K562 (cell line): ENCODE measurements around the gene UBXN6. TPM values are rescaled to one million over a fixed set of nuclear protein-coding genes. Genes with fewer than 3 reads are reported as not detected.

Experiments
- DNMT1 ChIP-seq: fragments of 450-650 bp; IDR thresholded peaks from 2 replicates; pipeline ENCODE4 v1.6.1; 2016; ENCODE audit warnings: antibody characterized with exemption, mild to moderate bottlenecking
- EHMT2 ChIP-seq: fragments of 450-650 bp; IDR thresholded peaks from 2 replicates; pipeline ENCODE4 v1.6.1; 2018; ENCODE audit warnings: antibody characterized with exemption
- FOXK1 ChIP-seq: sonication (generic); formaldehyde crosslinking; IDR thresholded peaks from 2 replicates; pipeline ENCODE4 v1.8.0; 2022; ENCODE audit warnings: missing genetic modification reagents, mild to moderate bottlenecking, borderline replicate concordance
- GABPB1 ChIP-seq: sonication (generic); formaldehyde crosslinking; IDR thresholded peaks from 2 replicates; pipeline ENCODE4 v1.8.0; 2022; ENCODE audit warnings: mild to moderate bottlenecking, missing genetic modification reagents
- HLTF ChIP-seq: fragments of 450-650 bp; IDR thresholded peaks from 2 replicates; pipeline ENCODE4 v1.6.1; 2016
- JUND ChIP-seq, 2 experiments: IDR thresholded peaks; 2 replicates in 1 of 2; 3 replicates in 1 of 2; pipeline ENCODE4 v1.6.1; 2011; ENCODE audit warnings: borderline replicate concordance in 2 of 2, low read depth in 2 of 2, low read length in 2 of 2, improper control_type of control experiment in 1 of 2, missing biosample characterization in 1 of 2, missing genetic modification characterization in 1 of 2, missing genetic modification reagents in 1 of 2
- POLR2G ChIP-seq: fragments of 200-400 bp; formaldehyde crosslinking; IDR thresholded peaks from 2 replicates; pipeline ENCODE4 v1.6.1; 2017; ENCODE audit warnings: low read depth, mild to moderate bottlenecking, antibody characterized with exemption, low read length, moderate library complexity
- RAD21 ChIP-seq, 2 experiments: fragments of 250-450 bp in 1 of 2; fragments of 450-650 bp in 1 of 2; sonication (Bioruptor Pico) in 1 of 2; formaldehyde crosslinking in 1 of 2; IDR thresholded peaks in 1 of 2; conservative IDR thresholded peaks in 1 of 2; 2 replicates each; pipeline versions ENCODE4 v1.4.0 to v1.8.0; 2020 to 2022; ENCODE audit warnings: mild to moderate bottlenecking in 2 of 2, moderate library complexity in 1 of 2
- SUPT5H ChIP-seq: fragments of 450-650 bp; IDR thresholded peaks from 2 replicates; pipeline ENCODE4 v1.6.1; 2016
- TFE3 ChIP-seq: fragments of 450-650 bp; formaldehyde crosslinking; IDR thresholded peaks from 2 replicates; pipeline ENCODE4 v1.4.0; 2020; ENCODE audit warnings: mild to moderate bottlenecking, mixed read lengths
- THAP12 ChIP-seq: fragments of 250-450 bp; sonication (Bioruptor Pico); IDR thresholded peaks from 2 replicates; pipeline ENCODE4 v1.9.0; 2021; ENCODE audit warnings: mild to moderate bottlenecking, inconsistent platforms
- TRIM25 ChIP-seq: fragments of 450-650 bp; IDR thresholded peaks from 2 replicates; pipeline ENCODE4 v1.7.0; 2016; ENCODE audit warnings: borderline replicate concordance
- U2AF1 ChIP-seq: fragments of 200-400 bp; formaldehyde crosslinking; optimal IDR thresholded peaks from 2 replicates; pipeline ENCODE3; 2017; ENCODE audit warnings: mild to moderate bottlenecking, low read depth, low read length, moderate library complexity
- ZEB2 ChIP-seq: fragments of 450-650 bp; IDR thresholded peaks from 2 replicates; pipeline ENCODE4 v1.6.1; 2016
- ZFP91 ChIP-seq: sonication (generic); formaldehyde crosslinking; IDR thresholded peaks from 2 replicates; pipeline ENCODE4 v1.8.0; 2022; ENCODE audit warnings: mild to moderate bottlenecking, missing genetic modification reagents
- ZNF143 ChIP-seq: sonication (generic); formaldehyde crosslinking; IDR thresholded peaks from 2 replicates; pipeline ENCODE4 v1.9.0; 2022; ENCODE audit warnings: mild to moderate bottlenecking, missing genetic modification reagents
- ZNF184 ChIP-seq: sonication (generic); formaldehyde crosslinking; IDR thresholded peaks from 2 replicates; pipeline ENCODE4 v1.5.0; 2020; ENCODE audit warnings: missing genetic modification reagents
- ZNF232 ChIP-seq: sonication (generic); formaldehyde crosslinking; IDR thresholded peaks from 2 replicates; pipeline ENCODE4 v1.8.0; 2022; ENCODE audit warnings: mild to moderate bottlenecking, missing genetic modification reagents
- ZNF507 ChIP-seq: conservative IDR thresholded peaks from 2 replicates; pipeline ENCODE4 v1.6.1; 2017; ENCODE audit warnings: missing genetic modification characterization, missing compliant biosample characterization
- ZNF668 ChIP-seq: fragments of 250-450 bp; sonication (Bioruptor Pico); IDR thresholded peaks from 2 replicates; pipeline ENCODE4 v1.8.0; 2022; ENCODE audit warnings: mild to moderate bottlenecking, inconsistent platforms
- ZNF696 ChIP-seq: fragments of 250-450 bp; sonication (Bioruptor Pico); conservative IDR thresholded peaks from 2 replicates; pipeline ENCODE4 v1.4.0; 2020; ENCODE audit warnings: mild to moderate bottlenecking, moderate library complexity
- polyA plus RNA-seq, 8 experiments: library from polyadenylated mRNA; depleted of rRNA in 4 of 8; stranded (reverse) in 5 of 8; unstranded in 3 of 8; fragments of >200 nt; fragmentation: Nextera tagmentation in 2 of 8; fragmentation: Illumina TruSeq in 1 of 8; extraction: Ambion mirVana in 2 of 8; extraction: Trizol in 1 of 8; gene quantifications; 2 replicates each; pipeline versions ENCODE4 v1.2.1 to v1.2.3, GENCODE V29; 2011 to 2014; ENCODE audit warnings: inconsistent platforms in 1 of 8, missing spikeins in 1 of 8
- total RNA-seq, 7 experiments: library from RNA; depleted of rRNA in 6 of 7; stranded (reverse); fragments of >200 nt in 6 of 7; fragmentation: Illumina TruSeq in 2 of 7; extraction: Trizol in 2 of 7; gene quantifications; 2 replicates each; pipeline versions ENCODE4 v1.2.1 to v1.2.3, GENCODE V29; 2011 to 2021; ENCODE audit warnings: low replicate concordance in 1 of 7

The UBXN6 gene
- total and polyA plus RNA-seq, 9 of the 15 experiments (the other 6 are each of a cell fraction or from before 2014, with no cell fraction given): 0.48 to 90.2 (median 29.5) TPM

GRCh38 chr19:4457654-4458395 lies at the start of gene UBXN6 (continued):
- TF ChIP-seq TFE3 (CRISPR knock-in tag) (peak; percentile 82), HLTF (no peak), ZNF184 (CRISPR knock-in tag) (no peak), JUND (IDR thresholded peaks at IDR 0.05; ENCODE audit: borderline replicate concordance, low read depth, low read length) (peak; percentile 75), JUND (tag; IDR thresholded peaks at IDR 0.05; ENCODE audit: borderline replicate concordance, low read depth, low read length) (no peak), SUPT5H (0 out of 2 replicates have a peak, but pooled peaks have one; percentile 22), TRIM25 (no peak), ZNF507 (tag) (no peak), DNMT1 (no peak), ZFP91 (CRISPR knock-in tag) (no peak), U2AF1 (no peak), RAD21 (CRISPR knock-in tag; conservative IDR thresholded peaks at IDR 0.05 in 1 of 2, IDR thresholded peaks at IDR 0.05 in 1 of 2) (no peak), ZNF232 (no peak), GABPB1 (CRISPR knock-in tag) (peak; percentile 94), ZNF696 (CRISPR knock-in tag) (no peak), ZNF143 (CRISPR knock-in tag) (no peak), THAP12 (CRISPR knock-in tag) (peak; percentile 99), POLR2G (peak; percentile 57), FOXK1 (CRISPR knock-in tag) (no peak), EHMT2 (no peak), ZEB2 (no peak), ZNF668 (CRISPR knock-in tag) (no peak)
